ENCODE measurements around the gene PNMA6A.

- TF ChIP-seq CTCF (conservative IDR thresholded peaks at IDR 0.05 in 1 of 2, IDR thresholded peaks at IDR 0.05 in 1 of 2; ENCODE audit: low read depth in 1 of 2, low read length in 2 of 2) = peak in 1 of 2 donors; percentile 11
- TF ChIP-seq EZH2 (IDR thresholded peaks at IDR 0.05; ENCODE audit: low read length, missing control alignments) = no peak
These were observed 19.7 kb upstream of the PNMA6A start for GRCh38 chrX:153052534-153052933.

All from fibroblast of lung (primary cell).